Stimulated activated CD4-positive, alpha-beta T cell treated with anti-CD3 and anti-CD28 coated beads, Interleukin-4, amount 100 ng/mL, for 24 hours (primary cell): ENCODE results near the gene ERAP2.
A peak's percentile ranks its signal among the peaks of the same experiment; 100 is the strongest.
"Not testable (repeated sequence)": the region's sequence is repeated elsewhere in the genome, so short reads cannot be mapped to it uniquely, and the experiment has no call there.

ENCODE experiments used
- DNase-seq: peaks from one replicate; pipeline ENCODE4 v3.0.0-alpha.2; 2020

Gene ERAP2

GRCh38 chr5:96876292-96876850 is at the start of gene ERAP2:
ERAP2 (plus strand) TSS chr5:96876500; CDS start chr5:96879686, 3,186 bp downstream.
- peak; percentile 25 for DNase-seq

- no peak for DNase-seq
Measured at GRCh38 chr5:96829297-96829696, 47.0 kb upstream of the ERAP2 start.

GRCh38 chr5:96834016-96834415 is 42.3 kb upstream of the ERAP2 start:
- DNase-seq: no peak

- no peak for DNase-seq
Measured at GRCh38 chr5:96835791-96836191, 40.5 kb upstream of the ERAP2 start.

GRCh38 chr5:96836817-96837216 is 39.5 kb upstream of the ERAP2 start:
- DNase-seq: no peak

GRCh38 chr5:96837303-96837702 is 39.0 kb upstream of the ERAP2 start:
- DNase-seq: no peak

- no peak for DNase-seq
Measured at GRCh38 chr5:96838201-96839070, 37.9 kb upstream of the ERAP2 start.

GRCh38 chr5:96839071-96839592 is 37.2 kb upstream of the ERAP2 start:
- no peak for DNase-seq

GRCh38 chr5:96841931-96842330 is 34.4 kb upstream of the ERAP2 start:
- DNase-seq: not testable (repeated sequence)

- no peak for DNase-seq
Measured at GRCh38 chr5:96843140-96843539, 33.2 kb upstream of the ERAP2 start.

GRCh38 chr5:96844481-96844990 is 31.8 kb upstream of the ERAP2 start:
- no peak for DNase-seq

GRCh38 chr5:96851312-96852062 is 24.8 kb upstream of the ERAP2 start:
- DNase-seq: no peak

GRCh38 chr5:96852759-96853158 is 23.5 kb upstream of the ERAP2 start:
- DNase-seq: no peak

GRCh38 chr5:96854067-96854466 is 22.2 kb upstream of the ERAP2 start:
- DNase-seq: no peak

- no peak for DNase-seq
Measured at GRCh38 chr5:96855031-96855872, 21.0 kb upstream of the ERAP2 start.

GRCh38 chr5:96856371-96856770 is 19.9 kb upstream of the ERAP2 start:
- no peak for DNase-seq

- no peak for DNase-seq
Measured at GRCh38 chr5:96857454-96857853, 18.8 kb upstream of the ERAP2 start.

- DNase-seq: no peak
Measured at GRCh38 chr5:96857924-96858323, 18.4 kb upstream of the ERAP2 start.

- no peak for DNase-seq
Measured at GRCh38 chr5:96859375-96859774, 16.9 kb upstream of the ERAP2 start.

- no peak for DNase-seq
Measured at GRCh38 chr5:96861076-96861475, 15.2 kb upstream of the ERAP2 start.

- DNase-seq: no peak
Measured at GRCh38 chr5:96863114-96863513, 13.2 kb upstream of the ERAP2 start.

GRCh38 chr5:96863949-96864584 is 12.2 kb upstream of the ERAP2 start:
- DNase-seq: no peak
